GM23338 (cell line): ENCODE results near the gene GALE. TPM values are rescaled to one million over a fixed set of nuclear protein-coding genes. Genes with fewer than 3 reads are reported as not detected.

ENCODE experiments used
- ATAC-seq: fragments of 200-7000 bp; cut with Tn5 transposase; 3 replicates; pipeline ENCODE4 v1.9.1; 2020
- DNase-seq: peaks from one replicate; pipeline ENCODE4 v3.0.0-alpha.2; 2015; ENCODE audit warnings: low spot score
- H2AFZ ChIP-seq: fragments of 200-600 bp; sonication (generic); 2 replicates; pipeline ENCODE4 v1.8.0; 2016; ENCODE audit warnings: antibody characterized with exemption, mild to moderate bottlenecking, moderate library complexity
- H3F3A ChIP-seq: fragments of 200-600 bp; sonication (generic); replicated peaks from 2 replicates; pipeline ENCODE4 v1.8.0; 2017; ENCODE audit warnings: antibody characterized with exemption, mixed run types, low read depth
- H3K27ac ChIP-seq: fragments of 200-600 bp; sonication (generic); 2 replicates; pipeline ENCODE4 v1.6.1; 2016; ENCODE audit warnings: low read depth
- H3K27me3 ChIP-seq: fragments of 200-600 bp; sonication (generic); 2 replicates; pipeline ENCODE4 v1.8.0; 2016; ENCODE audit warnings: mild to moderate bottlenecking, mixed run types, moderate library complexity; ENCODE audit not compliant: insufficient read depth
- H3K36me3 ChIP-seq: fragments of 200-600 bp; sonication (generic); 2 replicates; pipeline ENCODE4 v1.8.0; 2016; ENCODE audit warnings: mild to moderate bottlenecking; ENCODE audit not compliant: insufficient read depth
- H3K4me1 ChIP-seq: fragments of 200-600 bp; sonication (generic); 2 replicates; pipeline ENCODE4 v1.8.0; 2016; ENCODE audit warnings: mild to moderate bottlenecking, moderate library complexity; ENCODE audit not compliant: insufficient read depth
- H3K4me2 ChIP-seq: fragments of 200-600 bp; sonication (generic); 2 replicates; pipeline ENCODE4 v1.7.1; 2017; ENCODE audit warnings: mixed run types
- H3K4me3 ChIP-seq: fragments of 200-600 bp; sonication (generic); 2 replicates; pipeline ENCODE4 v1.6.1; 2016; ENCODE audit warnings: mixed run types
- H3K79me2 ChIP-seq: fragments of 200-600 bp; sonication (generic); replicated peaks from 2 replicates; pipeline ENCODE4 v1.8.0; 2017; ENCODE audit warnings: mild to moderate bottlenecking; ENCODE audit not compliant: insufficient read depth
- H3K9me2 ChIP-seq: fragments of 200-600 bp; sonication (generic); 2 replicates; pipeline ENCODE4 v1.8.0; 2017; ENCODE audit not compliant: insufficient read depth
- H4K20me1 ChIP-seq: fragments of 200-600 bp; sonication (generic); replicated peaks from 2 replicates; pipeline ENCODE4 v1.8.0; 2017; ENCODE audit warnings: mild to moderate bottlenecking; ENCODE audit not compliant: insufficient read depth
- H3K27ac Mint-ChIP-seq: 2 replicates; pipeline ENCODE4 v1.8.0; 2020; ENCODE audit warnings: inconsistent platforms, mild to moderate bottlenecking, moderate library complexity, mixed read lengths
- H3K27me3 Mint-ChIP-seq: 3 replicates; pipeline ENCODE4 v1.8.0; 2022; ENCODE audit warnings: low read depth, mild to moderate bottlenecking, moderate library complexity, mixed read lengths, inconsistent platforms; ENCODE audit not compliant: insufficient read depth, poor library complexity
- H3K36me3 Mint-ChIP-seq: 3 replicates; pipeline ENCODE4 v1.8.0; 2021; ENCODE audit warnings: low read depth, mild to moderate bottlenecking, inconsistent platforms, moderate library complexity, mixed read lengths
- H3K4me1 Mint-ChIP-seq: 3 replicates; pipeline ENCODE4 v1.8.0; 2020; ENCODE audit warnings: mild to moderate bottlenecking, inconsistent platforms, mixed read lengths
- H3K4me3 Mint-ChIP-seq: 3 replicates; pipeline ENCODE4 v1.8.0; 2021; ENCODE audit warnings: moderate library complexity, mild to moderate bottlenecking, inconsistent platforms, mixed read lengths
- H3K9me3 Mint-ChIP-seq: 3 replicates; pipeline ENCODE4 v1.8.0; 2020; ENCODE audit warnings: moderate library complexity, mild to moderate bottlenecking, inconsistent platforms, mixed read lengths
- CREB1 ChIP-seq: fragments of 250-450 bp; sonication (Bioruptor Pico); IDR thresholded peaks from 2 replicates; pipeline ENCODE4 v1.5.0; 2020; ENCODE audit warnings: low read depth, mild to moderate bottlenecking, moderate library complexity
- EZH2 ChIP-seq: fragments of 200-600 bp; sonication (generic); IDR thresholded peaks from one replicate; pipeline ENCODE4 v1.8.0; 2017; ENCODE audit warnings: antibody characterized with exemption, mild to moderate bottlenecking, low read depth; ENCODE audit not compliant: unreplicated experiment
- EZH2phosphoT487 ChIP-seq: fragments of 200-600 bp; sonication (generic); IDR thresholded peaks from one replicate; pipeline ENCODE4 v1.8.1; 2018; ENCODE audit warnings: antibody characterized with exemption; ENCODE audit not compliant: unreplicated experiment
- NANOG ChIP-seq: IDR thresholded peaks from 2 replicates; pipeline ENCODE4 v1.6.1; 2016; ENCODE audit warnings: antibody characterized with exemption, borderline replicate concordance
- POLR2AphosphoS5 ChIP-seq: IDR thresholded peaks from 2 replicates; pipeline ENCODE4 v1.6.1; 2016; ENCODE audit warnings: antibody characterized with exemption, low read depth
- STAT1 ChIP-seq: IDR thresholded peaks from one replicate; pipeline ENCODE4 v1.6.1; 2016; ENCODE audit warnings: antibody characterized with exemption; ENCODE audit not compliant: unreplicated experiment
- ZNF114 ChIP-seq: fragments of 250-450 bp; sonication (Bioruptor Pico); IDR thresholded peaks from 2 replicates; pipeline ENCODE4 v1.5.0; 2020; ENCODE audit warnings: mild to moderate bottlenecking, moderate library complexity
- ZNF331 ChIP-seq: fragments of 250-450 bp; sonication (Bioruptor Pico); IDR thresholded peaks from 2 replicates; pipeline ENCODE4 v1.5.0; 2020; ENCODE audit warnings: low read depth, mild to moderate bottlenecking, moderate library complexity
- polyA plus RNA-seq: library from polyadenylated mRNA; unstranded; fragments of >200 nt; fragmentation: Nextera tagmentation; extraction: Ambion mirVana; gene quantifications from 2 replicates; pipeline ENCODE4 v1.2.1, GENCODE V29; 2016
- total RNA-seq: library from RNA; depleted of rRNA; stranded (reverse); fragments of >200 nt; shearing (Covaris generic); gene quantifications from 2 replicates; pipeline ENCODE4 v1.2.3, GENCODE V29; 2014
- TF ChIP-seq, protein P1 (sequence below), 2 experiments: fragments of 200-600 bp in 1 of 2; sonication (generic) in 1 of 2; conservative IDR thresholded peaks; 2 replicates each; pipeline versions ENCODE4 v1.5.1 to v1.6.1; 2016 to 2017; ENCODE audit warnings: antibody characterized with exemption in 2 of 2, low read depth in 2 of 2, mild to moderate bottlenecking in 2 of 2, moderate library complexity in 1 of 2
- TF ChIP-seq, protein P2 (sequence below): IDR thresholded peaks from 2 replicates; pipeline ENCODE4 v1.6.1; 2016; ENCODE audit warnings: antibody characterized with exemption

Gene GALE
- total and polyA plus RNA-seq, 2 experiments from 2014 or later = 28.1 to 31.7 TPM

DNA sequence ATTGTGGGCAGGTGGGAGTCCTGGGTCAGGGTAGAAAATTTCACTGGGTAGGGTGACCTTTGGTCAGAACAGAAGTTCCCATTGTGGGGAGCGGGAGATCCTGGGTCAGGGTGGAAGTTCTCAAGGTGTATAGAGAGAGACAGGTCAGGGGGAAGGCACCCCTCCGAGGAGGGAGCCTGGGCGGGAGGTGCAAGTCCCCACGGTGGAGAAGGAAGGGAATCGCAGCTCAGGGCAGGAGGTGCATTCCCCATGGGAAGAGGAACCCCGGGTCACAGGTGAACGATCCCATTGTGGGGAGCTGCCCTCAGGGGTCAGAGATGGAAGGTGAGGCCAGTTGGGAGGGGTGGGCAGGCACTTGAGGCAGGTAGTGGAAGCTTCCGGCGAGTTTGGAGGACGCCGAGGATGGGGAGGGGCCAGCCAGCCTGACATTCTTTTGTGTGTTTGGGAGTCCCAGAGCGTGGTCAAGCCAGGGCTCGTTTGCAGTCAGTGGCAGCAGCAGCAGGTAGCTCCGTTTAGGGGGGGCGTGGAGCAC is 9.0 kb downstream of the GALE start (continued):
- no peak for TF ChIP-seq EZH2phosphoT487
- no peak for TF ChIP-seq STAT1
- no peak for TF ChIP-seq EZH2
- TF ChIP-seq ZNF114 (CRISPR knock-in tag) = no peak
- TF ChIP-seq, protein P1, sequence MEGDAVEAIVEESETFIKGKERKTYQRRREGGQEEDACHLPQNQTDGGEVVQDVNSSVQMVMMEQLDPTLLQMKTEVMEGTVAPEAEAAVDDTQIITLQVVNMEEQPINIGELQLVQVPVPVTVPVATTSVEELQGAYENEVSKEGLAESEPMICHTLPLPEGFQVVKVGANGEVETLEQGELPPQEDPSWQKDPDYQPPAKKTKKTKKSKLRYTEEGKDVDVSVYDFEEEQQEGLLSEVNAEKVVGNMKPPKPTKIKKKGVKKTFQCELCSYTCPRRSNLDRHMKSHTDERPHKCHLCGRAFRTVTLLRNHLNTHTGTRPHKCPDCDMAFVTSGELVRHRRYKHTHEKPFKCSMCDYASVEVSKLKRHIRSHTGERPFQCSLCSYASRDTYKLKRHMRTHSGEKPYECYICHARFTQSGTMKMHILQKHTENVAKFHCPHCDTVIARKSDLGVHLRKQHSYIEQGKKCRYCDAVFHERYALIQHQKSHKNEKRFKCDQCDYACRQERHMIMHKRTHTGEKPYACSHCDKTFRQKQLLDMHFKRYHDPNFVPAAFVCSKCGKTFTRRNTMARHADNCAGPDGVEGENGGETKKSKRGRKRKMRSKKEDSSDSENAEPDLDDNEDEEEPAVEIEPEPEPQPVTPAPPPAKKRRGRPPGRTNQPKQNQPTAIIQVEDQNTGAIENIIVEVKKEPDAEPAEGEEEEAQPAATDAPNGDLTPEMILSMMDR (conservative IDR thresholded peaks at IDR 0.05; ENCODE audit: low read depth in 2 of 2) = no peak
- no peak for TF ChIP-seq ZNF331

DNA sequence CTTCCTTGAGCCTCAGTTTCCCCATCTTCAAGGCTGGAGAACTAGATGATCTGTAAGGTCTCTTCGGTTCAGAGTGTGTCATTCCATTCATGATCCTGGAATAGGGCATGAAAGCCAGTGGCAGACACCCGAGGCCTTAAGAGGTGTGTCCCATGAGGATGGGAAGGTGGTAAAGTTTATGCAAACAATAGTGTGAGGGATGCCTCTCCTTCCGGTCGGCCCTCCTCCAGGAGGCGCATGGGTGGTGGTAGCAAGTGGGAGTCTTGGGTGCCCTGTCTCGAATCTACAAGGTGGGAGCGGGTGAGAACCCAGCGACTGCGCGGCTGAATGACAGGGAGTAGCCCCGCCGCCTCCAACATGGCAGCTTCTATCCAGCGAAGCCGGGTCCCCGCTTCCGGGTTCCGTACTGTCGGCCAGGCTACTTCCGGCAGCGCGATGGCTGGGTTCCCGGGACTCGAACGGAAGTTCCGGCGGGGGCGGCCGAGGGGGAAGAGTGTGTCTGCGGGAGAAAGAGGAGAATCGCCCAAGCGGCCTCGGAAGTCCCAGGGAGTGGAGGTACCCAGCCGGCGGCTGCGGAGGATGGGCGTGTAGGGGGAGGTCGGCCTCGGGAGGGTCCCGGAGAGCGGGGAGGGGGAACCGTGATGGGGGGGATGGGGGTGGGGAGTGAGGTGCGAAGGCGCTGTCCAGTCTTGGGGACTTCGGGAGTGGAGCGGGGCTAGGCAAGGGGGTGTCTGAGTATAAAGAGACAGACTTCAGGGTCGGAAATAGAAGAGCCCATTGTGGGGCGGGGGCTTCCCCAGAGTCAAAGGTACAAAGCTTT is 9.6 kb downstream of the GALE start, which contains the start of gene LYPLA2:
Gene LYPLA2, plus strand, starts transcription at position 450 of the 820 bp plus-strand sequence. CDS start 1,538 bp downstream, outside the sequence.
- DNase-seq = peak; percentile 98
- peaks cover 39% of the 10 kb centered on the region for H3K36me3 Mint-ChIP-seq

More for the DNA sequence above, 9.6 kb downstream of the GALE start, which contains the start of gene LYPLA2:
- Histone ChIP-seq H3K79me2 (peaks cover 18% of the 10 kb centered on the region), H4K20me1 (peaks cover 2% of the 10 kb centered on the region; the same call in 1 of the 2 replicates), H3K27me3 (no peaks in the 10 kb centered on the region), H2AFZ (0 out of 2 replicates have a peak within 1 kb of the TSS, but pooled peaks have one; percentile 47), H3K4me2 (peak within 1 kb of the TSS; percentile 81), H3K27ac (peak within 1 kb of the TSS; percentile 80), H3K36me3 (peaks cover 12% of the 10 kb centered on the region), H3F3A (0 out of 2 replicates have a peak, but pooled peaks cover 16% of the 10 kb centered on the region), H3K4me3 (peak within 1 kb of the TSS; percentile 98), H3K9me2 (no peaks in the 10 kb centered on the region), H3K4me1 (peaks cover 7% of the 10 kb centered on the region; the same call in 1 of the 2 replicates)
- peaks cover 15% of the 10 kb centered on the region for H3K4me1 Mint-ChIP-seq
- peak; percentile 88 for ATAC-seq
- H3K4me3 Mint-ChIP-seq = peak within 1 kb of the TSS; percentile 98
- H3K27ac Mint-ChIP-seq = peak within 1 kb of the TSS; percentile 90
- H3K27me3 Mint-ChIP-seq = peaks cover 12% of the 10 kb centered on the region
- H3K9me3 Mint-ChIP-seq = no peaks in the 10 kb centered on the region
- TF ChIP-seq, protein P1 (conservative IDR thresholded peaks at IDR 0.05; ENCODE audit: low read depth in 2 of 2) = peak in 1 of 2 experiments; percentile 10; a peak in 1 of 4 replicates
- no peak for TF ChIP-seq NANOG
- TF ChIP-seq CREB1 (CRISPR knock-in tag) = peak; percentile 46; the same call in 1 of the 2 replicates
- TF ChIP-seq STAT1 = no peak
- TF ChIP-seq, protein P2, sequence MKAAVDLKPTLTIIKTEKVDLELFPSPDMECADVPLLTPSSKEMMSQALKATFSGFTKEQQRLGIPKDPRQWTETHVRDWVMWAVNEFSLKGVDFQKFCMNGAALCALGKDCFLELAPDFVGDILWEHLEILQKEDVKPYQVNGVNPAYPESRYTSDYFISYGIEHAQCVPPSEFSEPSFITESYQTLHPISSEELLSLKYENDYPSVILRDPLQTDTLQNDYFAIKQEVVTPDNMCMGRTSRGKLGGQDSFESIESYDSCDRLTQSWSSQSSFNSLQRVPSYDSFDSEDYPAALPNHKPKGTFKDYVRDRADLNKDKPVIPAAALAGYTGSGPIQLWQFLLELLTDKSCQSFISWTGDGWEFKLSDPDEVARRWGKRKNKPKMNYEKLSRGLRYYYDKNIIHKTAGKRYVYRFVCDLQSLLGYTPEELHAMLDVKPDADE = peak; percentile 85
- TF ChIP-seq POLR2AphosphoS5 = peak; percentile 70
